ENCODE results near the gene ARL4A.

Gene ARL4A

DNA sequence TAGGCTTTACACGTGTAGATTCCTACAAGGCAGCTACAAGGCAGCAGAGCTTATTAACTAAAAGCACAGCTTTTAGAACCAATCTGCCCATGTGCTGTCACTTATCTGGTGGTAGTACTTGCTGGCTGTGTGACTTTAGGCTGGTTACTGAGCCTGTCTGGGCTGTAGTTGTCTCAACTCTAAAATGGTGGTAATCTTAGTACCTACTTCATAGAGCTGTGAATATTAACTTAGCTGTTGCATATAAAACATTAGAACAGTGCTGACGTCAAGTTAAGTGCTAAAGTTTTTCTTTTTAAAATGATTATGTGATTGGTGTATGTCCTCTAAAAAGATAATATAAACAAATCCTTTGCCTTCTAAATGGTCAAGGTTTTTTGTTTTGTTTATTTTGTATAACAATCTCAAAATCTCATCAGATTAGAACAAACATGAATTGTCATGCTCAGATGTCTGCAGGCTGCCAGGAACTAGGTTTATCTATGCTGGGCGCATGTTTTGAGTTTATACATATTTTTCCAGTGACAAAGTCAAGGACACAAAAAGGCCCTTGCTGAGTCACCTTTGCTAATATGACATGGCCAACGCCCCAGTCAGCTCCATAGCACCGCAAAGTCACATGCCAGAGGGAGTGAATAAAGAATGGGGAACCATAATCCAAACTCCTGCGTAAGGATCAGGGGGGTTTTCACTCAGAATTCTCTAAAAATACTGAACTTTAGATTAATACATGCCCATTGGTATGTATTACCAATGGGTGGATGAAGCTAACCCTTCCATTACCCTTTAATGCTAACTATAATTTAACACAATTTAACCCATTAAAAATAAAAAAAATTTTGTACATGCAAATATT, 39.8 kb upstream of the ARL4A start:
- Histone ChIP-seq H3K4me1 (ENCODE audit: insufficient read depth, low read length, severe bottlenecking) (no peaks in the 10 kb centered on the region), H3K9ac (ENCODE audit: low read length) (no peak overlapping the region), H2AFZ (ENCODE audit: low read length) (no peak overlapping the region)

DNA sequence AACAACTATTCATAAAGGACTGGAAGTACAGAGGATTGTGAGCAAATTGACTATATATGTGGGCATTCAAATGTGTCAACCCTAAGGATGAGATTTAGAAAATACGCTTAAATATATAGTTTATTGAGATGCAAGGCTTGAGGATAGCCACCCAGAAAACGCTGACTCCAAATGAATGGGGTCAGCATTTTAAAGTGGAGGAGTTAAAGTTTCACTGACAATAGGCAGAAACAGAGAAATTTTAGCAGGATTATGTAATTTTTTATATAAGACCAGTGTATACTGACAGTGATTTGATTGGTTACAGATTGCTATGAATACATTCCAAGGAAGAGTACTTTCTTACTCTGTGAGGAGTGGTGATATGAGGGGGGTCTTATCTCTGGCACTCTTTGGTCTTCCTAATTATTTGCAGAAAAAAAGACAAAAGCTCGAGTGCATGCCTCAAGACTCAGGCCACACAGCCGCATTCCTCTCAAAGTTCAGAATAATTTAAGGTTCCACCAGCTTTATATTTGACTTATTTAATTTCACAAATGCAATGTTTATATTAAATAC, 38.6 kb upstream of the ARL4A start:
- H3K27ac ChIP-seq (ENCODE audit: low read depth, low read length, poor library complexity, severe bottlenecking) = no peak overlapping the region
- no peaks in the 10 kb centered on the region for H3K27me3 ChIP-seq (ENCODE audit: insufficient read depth, low read length)
- no peaks in the 10 kb centered on the region for H3F3A ChIP-seq (ENCODE audit: insufficient read depth, low read length)
- no peak overlapping the region for H3K4me2 ChIP-seq (ENCODE audit: low read length)
- H4K20me1 ChIP-seq (ENCODE audit: insufficient read depth, low read length) = no peaks in the 10 kb centered on the region
- no peaks in the 10 kb centered on the region for H3K9me3 ChIP-seq (ENCODE audit: low read length)
- H3K9ac ChIP-seq (ENCODE audit: low read length) = no peak overlapping the region
- H3K4me1 ChIP-seq (ENCODE audit: insufficient read depth, low read length, severe bottlenecking) = no peaks in the 10 kb centered on the region
- H2AFZ ChIP-seq (ENCODE audit: low read length) = no peak overlapping the region
- no peaks in the 10 kb centered on the region for H3K36me3 ChIP-seq (ENCODE audit: insufficient read depth, low read length)
- TF ChIP-seq, protein P1, sequence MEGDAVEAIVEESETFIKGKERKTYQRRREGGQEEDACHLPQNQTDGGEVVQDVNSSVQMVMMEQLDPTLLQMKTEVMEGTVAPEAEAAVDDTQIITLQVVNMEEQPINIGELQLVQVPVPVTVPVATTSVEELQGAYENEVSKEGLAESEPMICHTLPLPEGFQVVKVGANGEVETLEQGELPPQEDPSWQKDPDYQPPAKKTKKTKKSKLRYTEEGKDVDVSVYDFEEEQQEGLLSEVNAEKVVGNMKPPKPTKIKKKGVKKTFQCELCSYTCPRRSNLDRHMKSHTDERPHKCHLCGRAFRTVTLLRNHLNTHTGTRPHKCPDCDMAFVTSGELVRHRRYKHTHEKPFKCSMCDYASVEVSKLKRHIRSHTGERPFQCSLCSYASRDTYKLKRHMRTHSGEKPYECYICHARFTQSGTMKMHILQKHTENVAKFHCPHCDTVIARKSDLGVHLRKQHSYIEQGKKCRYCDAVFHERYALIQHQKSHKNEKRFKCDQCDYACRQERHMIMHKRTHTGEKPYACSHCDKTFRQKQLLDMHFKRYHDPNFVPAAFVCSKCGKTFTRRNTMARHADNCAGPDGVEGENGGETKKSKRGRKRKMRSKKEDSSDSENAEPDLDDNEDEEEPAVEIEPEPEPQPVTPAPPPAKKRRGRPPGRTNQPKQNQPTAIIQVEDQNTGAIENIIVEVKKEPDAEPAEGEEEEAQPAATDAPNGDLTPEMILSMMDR (IDR thresholded peaks at IDR 0.05; ENCODE audit: low read length) = no peak
- no peak for TF ChIP-seq EZH2 (IDR thresholded peaks at IDR 0.05; ENCODE audit: borderline replicate concordance, low read length)
- H3K9me2 ChIP-seq (ENCODE audit: low read depth, low read length) = no peaks in the 10 kb centered on the region
- H3K4me3 ChIP-seq (ENCODE audit: low read depth, low read length, poor library complexity, severe bottlenecking) = no peak overlapping the region
- no peaks in the 10 kb centered on the region for H3K79me2 ChIP-seq (ENCODE audit: insufficient read depth, low read length)

More for the DNA sequence above, 39.8 kb upstream of the ARL4A start:
- Histone ChIP-seq H3K9me2 (ENCODE audit: low read depth, low read length) (no peaks in the 10 kb centered on the region), H4K20me1 (ENCODE audit: insufficient read depth, low read length) (no peaks in the 10 kb centered on the region), H3K4me3 (ENCODE audit: low read depth, low read length, poor library complexity, severe bottlenecking) (no peak overlapping the region), H3F3A (ENCODE audit: insufficient read depth, low read length) (no peaks in the 10 kb centered on the region), H3K79me2 (ENCODE audit: insufficient read depth, low read length) (no peaks in the 10 kb centered on the region), H3K27me3 (ENCODE audit: insufficient read depth, low read length) (no peaks in the 10 kb centered on the region), H3K36me3 (ENCODE audit: insufficient read depth, low read length) (no peaks in the 10 kb centered on the region), H3K9me3 (ENCODE audit: low read length) (no peaks in the 10 kb centered on the region), H3K4me2 (ENCODE audit: low read length) (no peak overlapping the region), H3K27ac (ENCODE audit: low read depth, low read length, poor library complexity, severe bottlenecking) (no peak overlapping the region)
- TF ChIP-seq, protein P1 (IDR thresholded peaks at IDR 0.05; ENCODE audit: low read length) = no peak
- TF ChIP-seq EZH2 (IDR thresholded peaks at IDR 0.05; ENCODE audit: borderline replicate concordance, low read length) = no peak

DNA sequence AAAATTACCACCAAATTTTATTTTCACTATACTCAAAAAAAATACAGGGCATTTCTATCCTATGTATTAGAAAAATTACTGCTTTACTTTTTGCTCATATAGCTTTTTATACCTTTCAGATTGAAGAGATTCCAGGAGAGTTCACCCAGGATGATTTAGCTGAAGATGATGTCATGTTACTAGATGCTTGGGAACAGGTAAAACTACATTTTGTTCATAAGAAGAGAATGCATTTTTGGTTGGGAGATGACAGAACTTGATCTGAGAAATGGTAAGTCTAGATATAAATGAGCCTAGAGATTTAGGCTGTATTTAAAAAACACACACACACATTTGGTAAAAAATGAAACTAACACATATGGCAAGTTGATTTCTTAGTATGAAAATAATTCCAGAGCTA, 38.1 kb upstream of the ARL4A start:
- TF ChIP-seq, protein P1 (IDR thresholded peaks at IDR 0.05; ENCODE audit: low read length) = no peak
- TF ChIP-seq EZH2 (IDR thresholded peaks at IDR 0.05; ENCODE audit: borderline replicate concordance, low read length) = no peak
- no peaks in the 10 kb centered on the region for H4K20me1 ChIP-seq (ENCODE audit: insufficient read depth, low read length)
- H3F3A ChIP-seq (ENCODE audit: insufficient read depth, low read length) = no peaks in the 10 kb centered on the region
- no peak overlapping the region for H3K4me3 ChIP-seq (ENCODE audit: low read depth, low read length, poor library complexity, severe bottlenecking)
- H3K79me2 ChIP-seq (ENCODE audit: insufficient read depth, low read length) = no peaks in the 10 kb centered on the region
- no peaks in the 10 kb centered on the region for H3K4me1 ChIP-seq (ENCODE audit: insufficient read depth, low read length, severe bottlenecking)
- no peak overlapping the region for H3K4me2 ChIP-seq (ENCODE audit: low read length)
- H3K27ac ChIP-seq (ENCODE audit: low read depth, low read length, poor library complexity, severe bottlenecking) = no peak overlapping the region
- H3K9me2 ChIP-seq (ENCODE audit: low read depth, low read length) = no peaks in the 10 kb centered on the region
- H3K27me3 ChIP-seq (ENCODE audit: insufficient read depth, low read length) = no peaks in the 10 kb centered on the region
- H3K9ac ChIP-seq (ENCODE audit: low read length) = no peak overlapping the region
- no peaks in the 10 kb centered on the region for H3K9me3 ChIP-seq (ENCODE audit: low read length)
- no peaks in the 10 kb centered on the region for H3K36me3 ChIP-seq (ENCODE audit: insufficient read depth, low read length)
- no peak overlapping the region for H2AFZ ChIP-seq (ENCODE audit: low read length)
